HG03469 (cell line): ENCODE data around the gene PP2D1.
"Not testable (repeated sequence)": the region's sequence is repeated elsewhere in the genome, so short reads cannot be mapped to it uniquely, and the experiment has no call there.

Source experiments
- ATAC-seq: cut with Tn5 transposase; IDR thresholded peaks from one replicate; pipeline ENCODE4 v1.9.1; 2021; ENCODE audit warnings: mild to moderate bottlenecking, moderate library complexity, moderate number of reproducible peaks; ENCODE audit not compliant: unreplicated experiment

PP2D1 gene

DNA sequence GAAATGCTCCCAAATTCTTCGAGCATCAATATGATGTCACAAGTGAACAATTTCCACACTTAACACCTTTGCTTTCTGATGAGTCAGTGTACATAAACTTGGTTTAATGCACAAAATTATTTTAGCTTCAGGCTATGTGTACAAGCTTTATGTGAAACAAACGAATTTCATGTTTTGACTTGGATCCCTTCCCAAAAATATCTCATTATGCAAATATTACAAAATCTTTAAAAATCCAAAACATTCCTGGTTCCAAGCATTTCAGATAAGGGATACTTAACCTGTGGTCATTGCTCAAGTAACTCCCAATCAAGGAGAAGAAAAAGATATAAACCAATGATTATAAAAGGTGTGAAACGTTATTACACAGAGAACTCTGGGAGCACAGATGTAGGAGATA, 40.0 kb downstream of the PP2D1 start:
- no peak for ATAC-seq

DNA sequence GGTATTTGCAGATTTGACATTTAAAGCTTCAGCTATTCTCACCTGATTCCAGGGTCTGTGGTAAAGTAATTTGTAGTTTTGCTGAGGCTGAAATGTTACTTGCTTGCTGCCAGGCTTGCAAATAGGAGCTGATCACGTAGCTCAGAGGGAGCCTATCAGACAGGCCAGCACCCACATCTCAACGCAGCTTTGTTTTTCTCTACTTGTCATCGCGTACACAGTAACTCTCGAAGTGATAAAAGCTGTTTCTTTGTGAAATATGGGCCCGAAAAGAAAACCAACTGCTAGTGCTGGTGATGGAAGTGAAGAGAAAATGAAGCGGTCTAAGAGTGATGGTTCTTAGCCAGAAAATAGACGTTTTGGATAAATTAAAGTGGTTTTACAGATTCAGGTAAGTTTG, 41.7 kb downstream of the PP2D1 start:
- ATAC-seq: no peak

DNA sequence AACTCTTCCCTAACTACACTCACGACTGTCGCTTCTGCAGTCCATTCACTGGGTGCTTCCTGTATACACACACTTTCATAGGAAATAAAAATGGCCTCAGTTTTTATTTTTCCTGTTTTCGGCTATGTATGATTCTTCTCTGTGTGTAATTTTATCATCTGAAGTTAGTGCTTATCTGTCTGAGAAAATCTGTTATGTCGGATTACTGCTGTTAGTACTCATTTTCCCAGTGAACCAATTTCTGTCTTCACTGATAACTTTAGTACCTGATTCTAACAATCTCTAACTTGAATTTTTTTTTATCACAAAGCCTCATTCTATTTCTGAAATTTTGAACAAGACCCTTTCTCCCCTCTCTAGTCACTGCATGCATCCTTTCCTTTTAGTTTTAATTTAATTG, 44.3 kb downstream of the PP2D1 start:
- no peak for ATAC-seq

DNA sequence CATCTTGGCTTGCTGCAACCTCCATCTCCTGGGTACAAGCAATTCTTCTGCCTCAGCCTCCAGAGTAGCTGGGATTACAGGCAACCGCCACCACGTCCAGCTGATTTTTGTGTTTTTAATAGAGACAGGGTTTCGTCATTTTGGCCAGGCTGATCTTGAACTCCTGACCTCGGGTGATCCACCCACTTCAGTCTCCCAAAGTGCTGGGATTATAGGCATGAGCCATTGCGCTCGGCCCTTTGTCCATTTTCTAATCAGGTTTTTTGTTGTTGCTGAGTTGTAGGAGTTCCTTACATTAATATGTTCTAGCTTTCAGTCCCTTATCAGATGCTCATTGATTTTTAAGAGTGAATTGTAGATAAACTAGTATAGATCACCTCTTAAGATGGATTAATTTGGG, 44.9 kb downstream of the PP2D1 start:
- no peak for ATAC-seq

DNA sequence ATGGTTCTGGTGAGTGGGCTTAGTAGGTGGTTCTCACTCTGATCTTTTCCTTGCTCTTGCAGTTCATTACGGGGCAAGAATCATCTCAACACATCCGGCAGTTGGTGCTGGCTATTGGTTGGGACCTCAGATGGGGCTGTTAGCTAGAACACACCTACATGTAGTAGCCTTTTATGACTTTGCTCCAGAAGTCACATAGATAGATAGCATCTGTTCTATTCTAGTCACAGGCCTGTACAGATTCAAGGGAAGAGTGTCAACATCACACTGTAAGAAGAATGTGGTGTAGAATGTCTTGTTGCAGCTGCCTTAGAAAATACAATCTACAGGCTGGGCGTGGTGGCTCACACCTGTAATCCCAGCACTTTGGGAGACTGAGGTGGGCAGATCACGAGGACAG, 50.1 kb downstream of the PP2D1 start:
- no peak for ATAC-seq

DNA sequence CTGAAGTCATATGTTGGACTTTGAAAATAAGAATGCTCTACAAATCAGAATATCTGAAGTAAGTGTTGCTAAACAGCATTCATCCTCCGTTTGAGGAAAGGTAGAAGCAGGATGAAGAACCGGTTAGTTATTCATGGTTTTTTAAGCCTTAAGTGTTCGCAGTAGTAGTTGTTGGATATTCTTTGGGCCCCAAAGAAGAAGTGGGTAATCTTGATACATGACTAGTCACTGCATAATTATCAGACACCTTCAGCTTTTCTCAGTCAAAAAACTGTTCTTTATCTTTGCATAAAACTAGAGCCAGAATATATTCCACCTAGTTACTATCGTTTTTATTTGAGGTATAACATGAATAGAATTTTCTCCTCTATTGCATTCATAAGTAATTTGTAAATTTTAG, 51.4 kb downstream of the PP2D1 start:
- ATAC-seq: no peak

DNA sequence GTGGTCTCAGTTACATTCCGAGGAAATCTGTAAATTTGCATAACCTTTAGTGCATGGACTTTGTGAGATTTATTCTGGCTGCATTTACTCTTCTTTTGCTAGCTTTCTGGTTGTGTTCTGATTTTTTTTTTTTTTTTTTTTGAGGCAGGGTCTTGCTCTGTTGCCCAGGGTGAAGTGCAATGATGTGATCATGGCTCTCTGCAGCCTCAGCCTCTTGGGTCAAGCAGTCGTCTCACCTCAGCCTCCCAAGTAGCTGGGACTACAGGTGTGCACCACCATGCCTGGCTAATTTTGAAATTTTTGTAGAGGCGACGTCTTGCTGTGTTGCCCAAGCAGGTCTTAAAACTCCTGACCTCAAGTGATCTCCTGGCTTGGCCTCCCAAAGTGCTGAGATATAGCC, 52.6 kb downstream of the PP2D1 start:
- no peak for ATAC-seq

DNA sequence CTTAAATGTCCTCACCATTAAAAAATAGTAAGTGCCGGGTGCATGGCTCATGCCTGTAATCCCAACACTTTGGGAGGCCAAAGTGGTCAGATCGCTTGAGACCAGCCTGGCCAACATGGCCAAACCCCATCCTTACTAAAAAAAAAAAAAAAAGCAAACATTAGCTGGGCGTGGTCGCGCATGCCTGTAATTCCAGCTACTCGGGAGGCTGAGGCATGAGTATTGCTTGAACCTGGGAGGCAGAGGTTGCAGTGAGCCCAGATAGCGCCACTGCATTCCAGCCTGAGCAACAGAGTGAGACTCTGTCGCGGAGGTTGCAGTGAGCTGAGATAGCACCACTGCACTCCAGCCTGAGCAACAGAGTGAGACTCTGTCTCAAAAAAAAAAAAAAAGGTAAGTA, 54.7 kb downstream of the PP2D1 start:
- ATAC-seq: not testable (repeated sequence)

DNA sequence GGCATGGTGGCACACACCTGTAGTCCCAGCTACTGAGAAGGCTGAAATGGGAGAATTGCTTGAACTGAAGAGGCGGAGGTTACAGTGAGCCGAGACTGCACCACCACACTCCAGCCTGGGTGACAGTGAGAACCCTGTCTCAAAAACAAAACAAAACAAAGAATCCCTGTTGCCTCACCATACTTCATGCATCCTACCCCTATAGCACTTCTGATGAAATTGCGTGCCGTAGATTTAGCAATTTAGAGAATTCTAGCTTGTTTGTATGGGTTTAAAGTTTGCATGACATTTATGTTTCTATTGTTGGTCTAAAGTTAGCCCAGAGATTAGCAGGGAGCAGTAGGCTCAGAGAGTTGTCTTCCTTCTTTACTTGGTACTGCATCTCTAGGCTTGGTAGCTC, 57.4 kb downstream of the PP2D1 start:
- ATAC-seq: no peak

DNA sequence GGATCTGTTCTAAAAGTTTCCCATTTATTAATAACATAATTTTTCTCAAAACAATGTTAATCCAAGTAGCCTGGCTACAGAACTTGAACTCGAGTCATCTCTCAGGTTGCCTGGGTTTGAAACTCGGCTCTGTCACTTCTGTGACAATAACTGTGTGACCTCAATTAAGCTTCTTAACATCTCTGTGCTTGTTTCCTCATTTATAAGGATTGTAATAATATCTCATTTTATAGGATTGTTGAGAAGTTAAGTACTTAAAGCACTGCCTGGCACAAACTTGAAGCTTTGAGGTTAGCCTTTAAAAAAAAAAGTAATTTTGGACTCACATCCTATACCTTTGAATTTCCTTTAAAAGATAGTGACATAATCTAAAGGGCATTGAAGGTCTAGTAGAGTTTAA, 61.7 kb downstream of the PP2D1 start:
- ATAC-seq: no peak

DNA sequence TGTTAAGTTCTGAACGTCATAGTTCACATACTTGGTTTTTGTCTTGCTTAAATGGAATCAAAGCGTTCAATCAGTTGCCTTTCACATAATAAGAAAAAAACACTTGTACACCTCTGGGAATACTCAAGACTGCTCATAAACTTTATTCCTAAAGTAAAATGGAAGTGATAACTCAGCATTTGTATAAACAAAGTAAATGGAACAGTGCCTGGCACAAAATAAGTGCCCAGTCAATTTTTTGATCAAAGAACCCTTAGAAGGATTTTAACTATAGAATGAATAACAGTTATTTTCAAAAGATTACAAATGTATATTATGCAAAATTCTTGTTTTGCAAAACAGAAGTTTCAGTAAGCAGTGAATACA, 63.9 kb downstream of the PP2D1 start:
- ATAC-seq: no peak

DNA sequence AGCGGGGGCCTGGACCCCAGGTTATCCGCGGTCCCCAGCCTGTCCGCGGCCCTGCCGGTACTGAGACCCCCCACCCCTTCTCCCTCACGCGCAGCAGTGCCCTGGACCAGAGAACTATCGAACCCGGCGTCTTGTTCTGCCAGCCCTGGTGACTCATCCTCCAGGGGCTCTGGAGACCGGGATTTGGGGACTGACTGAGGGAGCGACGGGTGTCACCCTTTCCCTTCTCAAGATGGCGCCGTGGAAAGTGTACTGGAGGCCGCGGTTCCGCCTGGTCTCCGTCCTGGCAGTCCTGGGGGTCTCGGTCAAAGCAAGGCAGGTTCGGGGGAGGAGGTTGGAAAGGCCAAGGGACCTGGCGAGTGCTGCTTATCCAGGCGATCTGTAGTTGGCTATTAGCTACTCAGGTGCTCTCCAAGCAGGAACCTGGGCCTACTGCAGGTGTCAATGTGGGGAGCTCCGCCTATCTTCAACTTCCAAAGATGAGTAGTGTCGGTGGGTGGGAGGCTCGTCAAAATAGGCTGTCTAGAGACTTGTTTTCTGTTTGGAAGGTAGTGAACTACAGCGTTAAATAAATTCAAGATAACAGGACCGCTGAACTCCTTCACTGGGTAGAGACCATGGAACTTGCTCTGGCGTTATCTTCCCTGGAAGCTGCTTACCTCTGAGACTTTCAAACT, 64.4 kb downstream of the PP2D1 start:
- ATAC-seq: no peak

DNA sequence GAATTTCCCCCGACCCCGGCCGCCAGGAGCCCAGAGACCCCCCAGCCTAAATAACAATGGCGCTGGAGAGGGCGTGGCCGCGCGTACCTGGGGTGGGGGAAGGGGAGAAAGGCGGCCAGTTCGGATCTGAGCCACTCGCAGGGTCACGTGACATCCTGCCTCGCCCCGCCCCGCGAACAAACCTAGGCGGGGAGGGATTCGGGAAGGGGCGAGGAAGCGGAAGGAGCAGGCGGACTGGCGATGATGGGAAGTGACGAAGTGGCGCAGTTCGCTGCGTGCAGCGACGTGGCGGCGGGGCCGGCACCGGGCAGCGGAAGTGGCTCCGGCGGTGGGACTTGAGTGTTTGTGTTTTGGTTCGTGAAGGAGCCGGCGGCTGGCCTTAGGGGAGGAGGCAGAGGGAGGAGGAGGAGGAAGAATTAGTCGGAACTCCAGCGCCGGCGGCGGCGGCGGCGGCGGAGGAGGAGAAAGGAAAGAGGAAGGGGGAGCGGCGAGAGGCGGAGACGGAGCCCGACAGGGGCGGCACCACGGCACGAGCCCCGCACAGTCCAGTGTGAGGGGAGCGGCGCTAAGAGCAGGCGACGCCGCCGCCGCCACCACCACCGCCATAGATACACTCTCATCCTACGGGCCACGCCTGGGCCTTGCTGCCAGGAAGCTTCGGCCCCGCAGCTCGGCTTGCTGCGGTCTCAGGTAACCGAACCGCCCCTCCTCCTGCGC, 65.1 kb downstream of the PP2D1 start, which contains the start of gene RAB5A:
RAB5A (plus strand) TSS at position 266 of the 717 bp plus-strand sequence. CDS start 3,802 bp downstream, outside the sequence.
- ATAC-seq: peak; percentile 97

DNA sequence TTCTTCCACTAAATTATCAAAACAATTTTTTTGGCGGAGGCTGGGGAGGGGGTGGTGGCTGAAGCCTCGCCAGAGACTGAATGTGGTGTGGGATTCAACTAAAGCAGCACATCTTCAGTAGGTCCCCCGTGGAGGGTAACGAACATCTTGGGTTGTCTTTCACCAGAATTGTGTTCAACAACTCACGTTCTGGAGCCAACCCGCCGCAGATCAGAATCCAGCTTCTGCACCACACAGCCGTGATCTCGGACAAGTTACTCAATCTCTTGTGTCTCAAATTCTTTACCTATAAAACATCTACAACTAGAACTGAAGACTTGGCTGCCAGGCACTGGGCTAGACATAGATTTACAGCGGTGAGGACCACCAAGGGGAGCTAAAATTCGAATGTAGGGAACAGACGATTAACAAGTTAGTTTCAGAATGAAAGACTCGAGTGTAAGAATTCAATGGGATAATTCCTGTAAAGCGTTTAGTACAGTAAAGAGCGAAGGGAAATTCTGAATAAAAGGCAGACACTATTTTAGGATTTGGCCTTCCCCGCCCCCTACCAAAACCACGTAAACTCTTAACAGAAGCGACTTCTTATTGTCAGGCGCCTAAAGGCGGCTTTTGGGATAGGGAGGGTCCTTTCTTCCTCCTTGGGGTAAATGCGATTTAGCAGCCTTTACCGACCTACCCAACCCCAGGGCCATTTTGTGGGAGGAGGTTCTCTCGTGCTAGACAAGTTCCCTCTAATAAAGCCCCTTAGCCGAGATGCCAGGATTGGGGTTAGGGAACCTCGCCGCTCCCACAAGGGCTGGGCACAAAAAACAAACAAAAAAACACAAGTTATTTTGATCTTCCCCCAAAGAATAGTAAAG, 65.9 kb downstream of the PP2D1 start:
- no peak for ATAC-seq

DNA sequence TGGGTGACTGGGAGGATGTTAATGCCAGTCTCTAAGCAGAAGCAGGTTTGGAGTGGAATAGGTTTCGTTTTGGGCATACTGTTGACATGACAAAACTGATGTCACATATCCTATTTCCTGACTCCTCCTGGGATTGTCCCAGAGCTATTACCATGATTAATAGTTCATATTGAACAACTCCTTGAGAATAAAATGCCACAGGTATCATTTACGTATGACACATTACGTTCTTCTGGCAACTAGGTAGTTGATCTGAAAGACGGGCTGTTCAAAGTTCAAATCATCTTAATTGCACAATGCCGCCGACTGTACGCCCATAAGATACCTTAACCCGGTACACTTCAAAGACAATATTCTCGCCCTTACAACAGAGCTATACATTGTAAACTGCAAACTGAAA, 66.5 kb downstream of the PP2D1 start:
- no peak for ATAC-seq

DNA sequence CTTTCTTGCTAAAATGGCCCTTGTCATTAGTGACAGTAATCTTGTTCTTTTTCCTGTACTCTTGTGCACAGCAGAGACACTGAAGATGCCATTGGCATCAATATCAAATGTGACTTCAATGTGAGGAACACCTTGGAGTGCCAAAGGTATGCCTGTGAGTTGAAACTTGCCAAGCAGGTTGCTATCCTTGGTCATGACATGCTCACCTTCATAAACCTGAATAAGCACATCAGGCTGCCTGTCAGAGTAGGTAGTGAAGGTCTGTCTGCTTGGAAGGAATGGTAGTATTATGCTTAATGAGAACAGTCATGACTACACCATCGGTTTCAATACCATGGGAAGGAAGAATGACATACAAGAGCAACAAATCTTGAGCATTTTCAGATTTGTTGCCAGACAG, 71.4 kb downstream of the PP2D1 start:
- no peak for ATAC-seq

DNA sequence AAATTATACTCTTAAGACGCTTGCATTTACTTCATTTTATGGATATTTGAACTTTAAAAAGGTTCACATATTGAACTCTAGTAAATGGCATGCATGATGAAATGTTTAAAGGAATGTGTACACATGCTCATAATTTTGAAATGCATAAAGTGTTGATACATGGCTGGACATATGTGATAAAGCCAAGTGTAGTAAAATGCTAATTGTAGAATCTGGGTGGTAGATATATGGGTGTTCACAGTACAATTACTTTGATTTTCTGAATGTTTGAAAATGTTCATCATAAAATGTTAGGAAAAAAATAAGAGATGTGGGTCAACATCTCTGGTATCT, 73.8 kb downstream of the PP2D1 start:
- no peak for ATAC-seq

DNA sequence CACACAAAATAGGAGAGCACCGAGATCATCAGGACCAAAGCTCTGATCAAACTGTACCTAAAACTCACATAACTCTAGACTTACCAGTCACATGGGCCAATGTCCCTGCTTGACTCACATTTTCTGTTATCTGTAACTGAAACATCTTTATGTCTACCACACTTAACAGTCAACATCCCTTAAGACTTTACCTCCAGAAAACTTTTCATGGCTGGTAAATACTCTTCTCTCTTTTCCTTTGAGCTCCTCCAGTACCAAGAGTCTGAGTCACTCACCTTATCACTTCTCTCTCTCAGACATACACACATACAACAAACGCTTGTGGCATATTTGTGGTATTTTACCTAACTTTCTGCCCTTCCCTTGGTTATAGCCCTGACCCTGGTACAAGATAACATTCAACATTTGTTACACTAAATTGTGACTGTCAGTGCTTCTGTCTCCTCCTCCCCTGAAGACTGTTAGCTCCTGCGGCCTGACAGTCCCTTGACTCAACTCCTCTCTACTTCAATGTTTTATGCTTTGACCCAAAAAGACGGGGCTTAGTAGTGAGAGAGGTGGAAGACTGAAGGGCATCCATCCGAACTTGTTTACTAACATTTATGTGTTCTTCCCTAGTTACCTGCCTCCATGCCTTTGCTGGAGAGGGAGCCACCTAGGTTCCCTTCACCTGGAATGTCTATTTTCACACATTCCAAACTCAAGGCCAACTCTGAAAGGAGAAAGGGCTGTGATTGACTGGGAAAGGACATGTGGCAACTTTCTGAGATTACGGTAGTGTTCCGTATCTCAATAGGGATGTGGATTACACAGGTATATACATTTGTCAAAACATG, 74.4 kb downstream of the PP2D1 start:
- ATAC-seq: no peak
